HG03457 (cell line): Measurements from ENCODE around the gene SLC2A6.

Source experiments
- ATAC-seq: cut with Tn5 transposase; IDR thresholded peaks from one replicate; pipeline ENCODE4 v1.9.1; 2021; ENCODE audit warnings: moderate number of reproducible peaks; ENCODE audit not compliant: unreplicated experiment

SLC2A6 gene

GRCh38 chr9:133443248-133443647, 35.7 kb downstream of the SLC2A6 start:
- ATAC-seq, result no peak

DNA sequence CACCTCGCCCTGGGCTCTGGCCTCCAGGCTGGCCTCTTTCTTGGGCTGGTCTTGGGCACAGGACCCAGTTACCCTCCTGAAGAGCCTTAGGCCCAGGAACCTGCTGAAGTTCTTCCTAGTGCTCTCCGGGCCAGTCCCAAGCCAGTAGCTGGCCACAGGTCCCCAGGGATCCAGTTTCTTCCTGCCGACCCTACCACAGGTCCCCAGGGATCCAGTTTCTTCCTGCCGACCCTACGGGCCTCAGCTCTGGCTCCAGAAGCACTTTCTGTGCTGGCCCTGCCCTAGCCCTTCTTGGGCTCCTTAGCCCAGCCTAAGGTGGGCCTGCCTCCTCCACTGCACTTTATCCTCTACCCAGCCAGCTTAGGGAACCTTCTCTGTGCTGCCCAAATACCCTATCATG, 37.3 kb downstream of the SLC2A6 start:
- ATAC-seq, result no peak

GRCh38 chr9:133440874-133441273, 38.0 kb downstream of the SLC2A6 start:
- no peak for ATAC-seq

DNA sequence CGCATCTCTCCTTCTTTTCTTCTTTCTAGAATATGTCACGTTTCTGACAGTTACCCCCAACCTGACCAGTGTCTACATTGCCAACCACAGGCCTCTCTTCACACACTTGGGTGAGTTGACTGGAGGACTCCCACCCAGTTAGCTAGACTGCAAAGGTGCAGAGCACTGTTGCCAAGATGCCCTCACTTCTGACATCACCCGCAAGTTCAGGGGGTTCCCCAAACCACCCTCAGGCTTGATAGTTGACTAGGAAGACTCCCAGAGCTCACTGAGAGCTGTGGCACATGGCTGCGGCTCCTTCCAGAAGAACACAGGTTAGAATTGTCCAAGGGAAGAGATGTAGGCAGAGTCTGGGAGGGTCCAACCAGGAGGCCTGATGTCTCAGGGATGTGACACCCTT, 39.6 kb downstream of the SLC2A6 start:
- ATAC-seq, result no peak

DNA sequence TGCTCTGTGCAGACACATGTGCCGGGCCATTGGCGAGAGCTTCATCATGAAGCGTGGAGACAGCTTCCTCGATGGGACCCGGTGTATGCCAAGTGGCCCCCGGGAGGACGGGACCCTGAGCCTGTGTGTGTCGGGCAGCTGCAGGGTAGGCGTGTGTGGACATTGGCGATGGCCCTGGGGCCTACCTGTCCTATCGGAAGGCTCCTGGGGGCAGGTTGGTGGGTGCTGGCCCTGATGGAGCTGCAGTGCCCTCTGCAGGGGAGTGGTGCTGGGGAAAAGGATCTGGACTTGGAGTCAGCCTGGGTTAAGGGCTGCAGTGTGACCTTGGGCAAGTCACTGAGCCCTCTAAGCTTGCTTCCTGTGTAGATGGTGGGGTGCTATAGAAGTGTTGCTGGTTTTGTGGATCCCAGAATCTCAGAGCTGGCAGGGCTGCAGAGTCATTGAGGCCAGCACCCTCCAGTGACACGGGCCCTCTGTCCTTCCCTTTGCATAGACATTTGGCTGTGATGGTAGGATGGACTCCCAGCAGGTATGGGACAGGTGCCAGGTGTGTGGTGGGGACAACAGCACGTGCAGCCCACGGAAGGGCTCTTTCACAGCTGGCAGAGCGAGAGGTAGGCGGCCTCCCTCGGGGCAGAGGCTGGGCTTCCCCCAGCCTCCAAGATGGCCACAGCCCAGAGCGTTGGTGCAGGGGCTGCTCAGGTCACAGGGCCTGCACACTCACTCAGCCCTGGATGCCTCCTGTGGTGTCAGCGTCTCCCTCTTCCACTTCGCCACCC, 41.0 kb downstream of the SLC2A6 start:
- no peak for ATAC-seq

DNA sequence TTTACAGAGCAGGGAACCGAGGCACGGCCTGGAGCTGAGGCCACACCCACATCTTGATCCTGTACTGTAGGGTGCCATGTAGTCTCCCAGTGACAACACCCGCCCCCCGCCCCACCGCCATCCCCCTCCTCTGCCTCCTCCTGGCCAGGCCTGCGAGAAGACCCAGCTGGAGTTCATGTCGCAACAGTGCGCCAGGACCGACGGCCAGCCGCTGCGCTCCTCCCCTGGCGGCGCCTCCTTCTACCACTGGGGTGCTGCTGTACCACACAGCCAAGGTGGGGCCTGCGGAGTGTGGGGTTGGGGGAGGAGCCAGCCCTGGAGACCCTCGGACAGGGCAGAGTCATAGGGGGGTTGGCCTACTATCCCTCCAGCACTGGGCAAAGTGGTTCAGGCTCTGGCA, 42.2 kb downstream of the SLC2A6 start:
- ATAC-seq, result no peak

DNA sequence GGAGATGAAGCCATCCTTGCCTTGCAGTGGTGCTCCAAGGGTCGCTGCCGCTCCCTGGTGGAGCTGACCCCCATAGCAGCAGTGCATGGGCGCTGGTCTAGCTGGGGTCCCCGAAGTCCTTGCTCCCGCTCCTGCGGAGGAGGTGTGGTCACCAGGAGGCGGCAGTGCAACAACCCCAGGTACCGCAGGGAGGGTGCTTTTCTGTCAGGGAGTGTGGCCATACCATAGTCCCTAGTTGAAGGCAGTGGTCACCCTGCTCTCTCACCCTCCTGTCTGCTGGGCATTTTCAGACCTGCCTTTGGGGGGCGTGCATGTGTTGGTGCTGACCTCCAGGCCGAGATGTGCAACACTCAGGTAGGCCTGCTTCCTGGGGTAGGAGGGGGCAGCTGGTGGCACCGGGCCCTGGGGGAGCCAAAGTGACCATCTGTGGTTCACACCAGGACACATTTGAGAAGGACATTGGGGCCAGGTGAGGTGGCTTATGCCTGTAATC, 45.5 kb downstream of the SLC2A6 start:
- no peak for ATAC-seq

- no peak for ATAC-seq
These were observed 48.7 kb downstream of the SLC2A6 start for GRCh38 chr9:133430244-133430643.

DNA sequence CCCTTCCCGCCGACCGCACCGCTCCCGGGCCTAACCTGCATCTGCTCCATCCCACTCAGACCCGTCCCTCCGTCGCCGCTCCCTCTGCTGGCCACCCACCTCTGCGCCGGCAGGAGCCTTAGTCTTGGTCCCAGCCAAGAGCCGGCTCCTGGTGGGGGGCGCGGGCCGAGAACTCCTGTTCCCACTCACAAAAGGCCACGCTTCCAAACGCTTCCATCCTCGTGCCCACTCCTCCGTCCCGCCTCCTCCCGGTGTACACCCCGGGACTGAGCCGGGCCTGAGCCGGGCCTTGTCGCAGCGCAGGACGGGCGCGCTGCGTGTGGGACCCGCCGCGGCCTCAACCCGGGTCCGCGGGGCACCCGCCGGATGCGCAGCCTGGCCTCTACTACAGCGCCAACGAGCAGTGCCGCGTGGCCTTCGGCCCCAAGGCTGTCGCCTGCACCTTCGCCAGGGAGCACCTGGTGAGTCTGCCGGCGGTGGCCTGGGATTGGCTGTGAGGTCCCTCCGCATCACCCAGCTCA, 49.2 kb downstream of the SLC2A6 start:
- ATAC-seq, result no peak

- no peak for ATAC-seq
These were observed 49.7 kb downstream of the SLC2A6 start for GRCh38 chr9:133429214-133429613.

DNA sequence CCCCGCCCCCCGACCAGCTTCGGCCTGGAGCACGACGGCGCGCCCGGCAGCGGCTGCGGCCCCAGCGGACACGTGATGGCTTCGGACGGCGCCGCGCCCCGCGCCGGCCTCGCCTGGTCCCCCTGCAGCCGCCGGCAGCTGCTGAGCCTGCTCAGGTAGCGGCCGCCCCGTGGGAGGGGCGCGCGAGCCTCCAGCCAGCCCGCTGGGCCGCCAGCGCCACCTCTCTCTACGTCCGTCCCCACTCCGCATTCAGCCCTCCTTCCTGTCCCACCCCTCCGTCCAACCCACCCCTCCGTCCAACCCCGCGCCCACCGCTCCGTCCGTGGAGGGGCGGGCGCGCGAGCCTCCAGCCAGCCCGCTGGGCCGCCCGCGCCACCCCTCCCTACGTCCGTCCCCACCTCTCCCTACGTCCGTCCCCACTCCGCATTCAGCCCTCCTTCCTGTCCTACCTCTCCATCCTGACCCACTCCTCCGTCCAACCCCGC, 50.2 kb downstream of the SLC2A6 start:
- ATAC-seq, result no peak

DNA sequence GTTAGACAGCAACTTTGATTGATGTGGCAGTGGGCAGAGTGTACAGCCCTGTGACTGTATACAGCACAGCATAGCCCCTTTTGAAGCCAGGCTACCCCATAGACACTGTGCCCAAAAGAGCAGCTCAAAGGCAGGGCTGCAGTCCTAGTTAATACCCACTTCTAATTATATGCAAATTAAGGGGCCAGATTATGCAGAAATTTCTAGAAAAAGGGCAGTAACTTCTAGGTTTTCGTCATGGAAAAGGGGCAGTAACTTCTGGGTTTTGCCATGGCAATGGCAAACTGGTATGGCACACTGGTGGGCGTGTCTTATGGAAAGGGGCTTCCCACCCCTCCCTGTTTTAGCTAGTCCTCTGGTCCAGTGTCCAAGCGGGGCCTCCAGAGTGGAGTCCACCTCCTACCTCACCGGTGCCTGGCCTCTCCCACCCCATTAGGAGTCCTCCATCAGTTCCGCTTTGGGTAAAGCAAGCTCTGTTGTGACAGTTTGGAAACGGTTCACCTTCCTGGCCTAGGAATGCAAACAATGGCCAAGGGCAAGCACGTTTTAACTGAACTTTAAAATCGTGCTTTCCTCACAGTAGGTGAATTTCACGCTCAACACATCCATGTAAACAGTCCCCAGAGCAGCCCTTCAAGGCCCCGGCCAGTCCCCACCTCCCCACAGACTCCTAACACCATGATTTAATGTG, 51.1 kb downstream of the SLC2A6 start:
- ATAC-seq, result no peak

DNA sequence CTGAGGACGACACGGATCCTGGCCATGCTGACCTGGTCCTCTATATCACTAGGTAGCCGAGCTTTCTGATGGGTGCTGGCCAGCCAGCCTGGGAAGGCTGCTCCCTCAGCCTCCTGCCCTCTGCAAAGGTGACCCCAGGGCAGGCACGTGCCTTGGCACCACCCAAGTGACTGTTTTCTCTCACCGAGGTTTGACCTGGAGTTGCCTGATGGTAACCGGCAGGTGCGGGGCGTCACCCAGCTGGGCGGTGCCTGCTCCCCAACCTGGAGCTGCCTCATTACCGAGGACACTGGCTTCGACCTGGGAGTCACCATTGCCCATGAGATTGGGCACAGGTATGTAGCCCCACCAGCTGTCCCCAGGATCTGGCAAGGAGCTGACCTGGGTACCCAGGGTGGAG, 52.9 kb downstream of the SLC2A6 start:
- no peak for ATAC-seq

DNA sequence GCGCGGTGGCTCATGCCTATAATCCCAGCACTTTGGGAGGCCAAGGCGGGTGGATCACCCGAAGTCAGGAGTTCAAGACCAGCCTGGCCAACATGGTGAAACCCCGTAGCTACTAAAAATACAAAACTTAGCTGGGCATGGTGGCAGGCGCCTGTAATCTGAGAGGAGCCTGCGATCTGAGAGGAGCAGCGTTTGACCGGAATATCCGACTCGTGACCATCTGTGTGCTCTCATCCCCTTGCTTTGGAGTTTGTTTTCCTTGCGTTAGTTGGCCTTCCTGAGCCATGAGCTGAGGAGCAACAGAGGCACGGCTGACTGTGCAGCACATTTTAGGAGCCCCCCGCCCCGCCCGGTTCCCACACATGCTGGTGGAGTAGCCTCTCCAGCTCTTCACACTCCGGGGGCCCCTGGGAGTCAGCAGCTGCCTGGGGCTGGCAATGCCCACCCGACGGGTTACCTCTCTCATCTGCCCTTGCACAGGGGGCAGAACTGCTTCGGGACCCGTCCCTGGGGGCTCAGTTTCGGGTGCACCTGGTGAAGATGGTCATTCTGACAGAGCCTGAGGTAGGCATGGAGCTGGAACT, 53.8 kb downstream of the SLC2A6 start:
- ATAC-seq, result no peak

DNA sequence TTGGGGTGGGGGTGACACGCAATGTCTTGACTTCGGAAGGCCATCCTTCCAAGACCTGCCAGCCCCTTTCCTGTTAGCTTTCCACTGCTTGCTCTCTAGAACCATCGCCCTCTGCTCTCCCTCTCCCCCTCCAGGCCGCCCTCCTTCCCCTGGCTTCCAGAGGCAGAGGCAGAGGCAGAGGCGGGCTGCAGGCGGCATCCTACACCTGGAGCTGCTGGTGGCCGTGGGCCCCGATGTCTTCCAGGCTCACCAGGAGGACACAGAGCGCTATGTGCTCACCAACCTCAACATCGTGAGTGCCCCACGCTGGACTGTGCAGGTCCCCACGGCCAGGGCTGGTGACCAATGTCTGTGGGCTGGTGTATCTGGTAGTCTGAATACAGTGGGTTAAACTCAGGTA, 54.7 kb downstream of the SLC2A6 start:
- ATAC-seq, result no peak

DNA sequence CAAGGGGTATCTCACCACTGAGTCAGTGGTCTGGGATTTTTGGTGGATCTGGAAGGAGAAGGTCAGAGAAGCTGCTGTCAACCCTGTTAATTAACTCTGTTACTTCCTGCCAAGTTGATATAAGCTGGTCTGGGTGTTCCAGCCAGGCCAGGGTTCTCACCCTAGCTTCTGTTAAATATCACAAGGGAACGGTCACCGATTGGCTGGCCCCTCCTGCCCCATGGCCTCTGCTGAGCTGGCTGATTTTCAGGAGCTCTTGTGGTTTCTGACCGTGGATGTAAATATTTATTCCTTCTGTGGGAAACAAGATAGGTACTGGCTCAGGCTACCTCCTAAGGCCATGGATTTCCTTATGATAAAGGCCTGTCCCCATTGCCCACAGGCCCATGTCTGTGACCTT, 55.7 kb downstream of the SLC2A6 start:
- ATAC-seq, result no peak

DNA sequence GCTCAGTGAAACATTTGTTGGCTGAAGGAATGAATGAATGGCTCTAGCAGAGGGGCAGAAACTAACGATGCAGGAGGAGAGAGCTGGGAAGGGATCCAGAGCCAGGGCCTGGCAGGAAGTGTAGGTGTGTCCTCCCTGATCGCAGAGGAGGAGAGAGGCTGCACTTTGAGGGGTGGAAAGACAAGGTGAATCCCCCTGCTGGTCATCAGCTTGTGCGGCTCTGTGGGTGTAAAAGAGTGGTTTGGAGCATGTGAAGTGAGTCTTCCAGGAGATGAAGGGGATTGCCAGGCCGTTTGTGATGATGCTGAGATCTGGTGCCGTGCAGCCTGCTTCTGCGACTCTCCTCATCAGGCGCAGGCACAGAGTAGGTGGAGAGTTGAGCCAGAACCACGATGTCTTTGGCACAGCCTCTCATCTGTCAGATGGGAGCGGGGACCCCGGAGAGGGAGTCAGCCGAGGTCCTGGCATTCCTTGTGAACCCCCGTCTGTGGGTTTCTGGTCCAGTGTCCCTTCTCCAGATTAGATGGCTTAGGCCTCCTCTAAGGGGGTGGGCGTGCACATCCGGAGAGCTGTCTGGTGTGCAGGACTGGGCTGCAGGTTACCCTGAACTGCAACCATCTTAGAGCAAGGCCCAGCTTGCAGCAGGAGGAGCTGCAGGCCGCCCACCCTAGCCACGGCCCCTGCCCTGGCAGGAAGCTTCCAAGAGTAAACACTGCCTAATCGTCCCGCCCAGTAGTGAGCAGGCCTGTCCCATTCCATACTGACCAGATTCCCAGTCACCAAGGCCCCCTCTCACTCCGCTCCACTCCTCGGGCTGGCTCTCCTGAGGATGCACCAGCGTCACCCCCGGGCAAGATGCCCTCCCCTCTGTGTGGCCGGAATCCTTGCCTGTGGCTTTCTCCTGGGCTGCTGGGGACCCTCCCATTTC, 57.0 kb downstream of the SLC2A6 start, which contains the start of gene ADAMTS13:
ADAMTS13 (plus strand) TSS at position 753 of the 928 bp plus-strand sequence; CDS start at position 830, 77 bp downstream.
- no peak for ATAC-seq
